Measurements from ENCODE around the gene PIGX. TPM values are rescaled to one million over a fixed set of nuclear protein-coding genes. Genes with fewer than 3 reads are reported as not detected.

Gene PIGX
- total RNA-seq, 1 donor from 2014 or later, result 15.6 TPM

- H3K4me1 ChIP-seq, result peaks cover 24% of the 10 kb centered on the region
- no peaks in the 10 kb centered on the region for H3K27me3 ChIP-seq (ENCODE audit: low read depth)
- H3K4me3 ChIP-seq, result no peak overlapping the region
- intact Hi-C loops (cut with micrococcal nuclease), result no loop called here
- no peak for TF ChIP-seq CTCF (IDR thresholded peaks at IDR 0.05; ENCODE audit: borderline replicate concordance)
- H3K27ac ChIP-seq (replicated peaks), result no peak overlapping the region
- no peaks in the 10 kb centered on the region for H3K36me3 ChIP-seq
- no peak for DNase-seq
- H3K9me3 ChIP-seq (replicated peaks), result peaks cover 15% of the 10 kb centered on the region
These were observed 41.0 kb downstream of the PIGX start for GRCh38 chr3:196753201-196753600.

GRCh38 chr3:196754091-196754981, 42.2 kb downstream of the PIGX start:
- no peak overlapping the region for H3K27ac ChIP-seq (replicated peaks)

GRCh38 chr3:196756732-196757131, 44.6 kb downstream of the PIGX start:
- TF ChIP-seq CTCF (IDR thresholded peaks at IDR 0.05; ENCODE audit: borderline replicate concordance), result no peak
- no peak overlapping the region for H3K27ac ChIP-seq (replicated peaks)
- H3K9me3 ChIP-seq (replicated peaks), result peaks cover 15% of the 10 kb centered on the region
- H3K4me1 ChIP-seq, result peaks cover 22% of the 10 kb centered on the region
- no peaks in the 10 kb centered on the region for H3K27me3 ChIP-seq (ENCODE audit: low read depth)
- no peak overlapping the region for H3K4me3 ChIP-seq
- intact Hi-C loops (cut with micrococcal nuclease), result no loop called here
- no peak for DNase-seq
- H3K36me3 ChIP-seq, result peaks cover 5% of the 10 kb centered on the region

More at GRCh38 chr3:196754091-196754981, 42.2 kb downstream of the PIGX start:
- intact Hi-C loops (cut with micrococcal nuclease), result no loop called here
- Histone ChIP-seq H3K4me1 (peaks cover 22% of the 10 kb centered on the region), H3K36me3 (no peaks in the 10 kb centered on the region), H3K4me3 (no peak overlapping the region), H3K27me3 (ENCODE audit: low read depth) (no peaks in the 10 kb centered on the region), H3K9me3 (replicated peaks) (peaks cover 15% of the 10 kb centered on the region)
- no peak for TF ChIP-seq CTCF (IDR thresholded peaks at IDR 0.05; ENCODE audit: borderline replicate concordance)
- DNase-seq, result no peak

GRCh38 chr3:196757876-196758739, 45.9 kb downstream of the PIGX start:
- TF ChIP-seq CTCF (IDR thresholded peaks at IDR 0.05; ENCODE audit: borderline replicate concordance), result no peak
- Histone ChIP-seq H3K4me3 (no peak overlapping the region), H3K27ac (replicated peaks) (no peak overlapping the region), H3K27me3 (ENCODE audit: low read depth) (no peaks in the 10 kb centered on the region), H3K9me3 (replicated peaks) (peaks cover 15% of the 10 kb centered on the region), H3K36me3 (peaks cover 8% of the 10 kb centered on the region), H3K4me1 (peaks cover 22% of the 10 kb centered on the region)
- intact Hi-C loops (cut with micrococcal nuclease), result no loop called here
- DNase-seq, result no peak

GRCh38 chr3:196763179-196763578, 51.0 kb downstream of the PIGX start:
- Histone ChIP-seq H3K27ac (replicated peaks) (no peak overlapping the region), H3K27me3 (ENCODE audit: low read depth) (no peaks in the 10 kb centered on the region), H3K36me3 (peaks cover 12% of the 10 kb centered on the region), H3K4me1 (no peaks in the 10 kb centered on the region), H3K9me3 (replicated peaks) (no peaks in the 10 kb centered on the region), H3K4me3 (no peak overlapping the region)
- DNase-seq, result no peak
- TF ChIP-seq CTCF (IDR thresholded peaks at IDR 0.05; ENCODE audit: borderline replicate concordance), result no peak
- intact Hi-C loops (cut with micrococcal nuclease), result no loop called here
